ENCODE results near the gene ZSWIM5.

DNA sequence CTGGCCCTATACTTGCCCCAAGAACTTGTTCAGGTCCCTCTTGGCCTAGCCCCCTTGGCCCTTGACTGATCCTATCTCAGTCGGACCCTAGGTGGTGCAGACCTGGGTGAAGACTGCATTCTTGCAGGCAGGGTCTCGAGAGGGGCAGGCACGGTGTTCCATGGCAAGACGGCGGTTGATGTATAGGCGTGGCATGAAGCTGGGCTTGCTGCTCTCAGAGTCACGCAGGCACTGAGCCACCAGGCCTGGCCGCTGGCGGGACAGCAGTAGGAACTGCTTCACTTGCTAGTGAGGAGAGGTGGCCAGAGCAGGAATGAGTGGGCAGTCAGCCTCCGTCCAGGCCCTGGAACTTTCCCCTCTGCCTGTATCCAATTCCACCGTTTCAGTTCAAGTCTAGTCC, 199.1 kb downstream of the ZSWIM5 start:
- TF ChIP-seq, protein P1, sequence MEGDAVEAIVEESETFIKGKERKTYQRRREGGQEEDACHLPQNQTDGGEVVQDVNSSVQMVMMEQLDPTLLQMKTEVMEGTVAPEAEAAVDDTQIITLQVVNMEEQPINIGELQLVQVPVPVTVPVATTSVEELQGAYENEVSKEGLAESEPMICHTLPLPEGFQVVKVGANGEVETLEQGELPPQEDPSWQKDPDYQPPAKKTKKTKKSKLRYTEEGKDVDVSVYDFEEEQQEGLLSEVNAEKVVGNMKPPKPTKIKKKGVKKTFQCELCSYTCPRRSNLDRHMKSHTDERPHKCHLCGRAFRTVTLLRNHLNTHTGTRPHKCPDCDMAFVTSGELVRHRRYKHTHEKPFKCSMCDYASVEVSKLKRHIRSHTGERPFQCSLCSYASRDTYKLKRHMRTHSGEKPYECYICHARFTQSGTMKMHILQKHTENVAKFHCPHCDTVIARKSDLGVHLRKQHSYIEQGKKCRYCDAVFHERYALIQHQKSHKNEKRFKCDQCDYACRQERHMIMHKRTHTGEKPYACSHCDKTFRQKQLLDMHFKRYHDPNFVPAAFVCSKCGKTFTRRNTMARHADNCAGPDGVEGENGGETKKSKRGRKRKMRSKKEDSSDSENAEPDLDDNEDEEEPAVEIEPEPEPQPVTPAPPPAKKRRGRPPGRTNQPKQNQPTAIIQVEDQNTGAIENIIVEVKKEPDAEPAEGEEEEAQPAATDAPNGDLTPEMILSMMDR (optimal IDR thresholded peaks at IDR 0.05 in 1 of 3, IDR thresholded peaks at IDR 0.05 in 1 of 3, conservative IDR thresholded peaks at IDR 0.05 in 1 of 3; ENCODE audit: extremely low read depth in 1 of 3, insufficient read depth in 2 of 3, low read length in 3 of 3) = no peak
- TF ChIP-seq EZH2 (IDR thresholded peaks at IDR 0.05; ENCODE audit: low read length) = no peak

Data from keratinocyte (primary cell).